ENCODE data around the gene LIN9. TPM values are rescaled to one million over a fixed set of nuclear protein-coding genes. Genes with fewer than 3 reads are reported as not detected.
"Not testable (repeated sequence)": the region's sequence is repeated elsewhere in the genome, so short reads cannot be mapped to it uniquely, and the experiment has no call there.

The LIN9 gene
- total RNA-seq, 1 donor from 2014 or later: 1.8 TPM

DNA sequence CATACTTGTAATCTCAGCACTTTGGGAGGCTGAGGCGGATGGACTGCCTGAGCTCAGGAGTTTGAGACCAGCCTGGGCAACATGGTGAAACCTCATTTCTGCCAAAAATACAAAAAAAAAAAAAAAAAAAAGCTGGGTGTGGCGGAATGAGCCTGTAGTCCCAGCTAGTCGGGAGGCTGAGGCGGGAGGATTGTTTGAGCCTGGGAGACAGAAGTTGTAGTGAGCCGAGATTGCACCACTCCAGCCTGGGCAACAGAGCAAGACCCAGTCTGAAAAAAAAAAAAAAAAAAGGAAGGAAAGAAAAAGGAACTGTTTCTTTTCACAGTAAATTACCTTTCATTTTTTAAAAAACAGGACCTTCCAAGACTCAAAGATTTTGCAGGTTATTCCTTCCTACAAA lies 29.5 kb downstream of the LIN9 start:
- intact Hi-C loops (cut with DNase I): no loop called here
- ATAC-seq (no peak), DNase-seq (ENCODE audit: low spot score) (no peak)

DNA sequence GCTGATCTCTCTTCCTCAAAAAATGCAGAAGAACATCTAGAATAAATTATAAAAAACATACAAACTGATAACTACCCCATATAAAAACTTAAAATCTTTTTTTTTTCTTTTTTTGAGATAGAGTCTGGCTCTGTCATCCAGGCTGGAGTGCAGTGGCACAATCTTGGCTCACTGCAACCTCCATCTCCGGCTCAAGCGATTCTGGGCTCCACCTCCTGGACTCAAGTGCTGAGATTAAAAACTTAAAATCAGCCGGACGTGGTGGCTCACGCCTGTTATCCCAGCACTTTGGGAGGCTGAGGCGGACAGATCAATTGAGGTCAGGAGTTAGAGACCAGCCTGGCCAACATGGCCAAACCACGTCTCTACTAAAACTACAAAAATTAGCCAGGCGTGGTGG lies 31.1 kb downstream of the LIN9 start:
- intact Hi-C loops (cut with DNase I): no loop called here
- DNase-seq (ENCODE audit: low spot score): no peak
- ATAC-seq: no peak

DNA sequence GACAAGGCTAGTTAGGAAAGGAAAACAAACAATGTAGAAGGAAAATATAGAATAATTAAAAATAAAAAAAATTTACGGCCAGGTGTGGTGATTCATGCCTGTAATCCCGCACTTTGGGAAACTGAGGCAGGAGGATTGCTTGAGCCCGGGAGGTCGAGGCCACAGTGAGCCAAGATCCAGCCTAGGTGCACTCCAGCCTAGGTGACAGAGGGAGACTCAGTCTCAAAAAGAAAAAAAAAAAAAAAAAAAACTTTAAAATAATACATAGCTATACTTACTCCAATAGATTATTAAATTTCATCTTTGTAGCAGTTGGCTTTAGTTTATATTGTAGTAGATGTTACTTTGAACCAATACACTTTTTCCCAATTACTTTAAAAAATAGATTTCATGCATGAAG lies 32.0 kb downstream of the LIN9 start:
- no peak for ATAC-seq
- intact Hi-C loops (cut with DNase I): no loop called here
- no peak for DNase-seq (ENCODE audit: low spot score)

DNA sequence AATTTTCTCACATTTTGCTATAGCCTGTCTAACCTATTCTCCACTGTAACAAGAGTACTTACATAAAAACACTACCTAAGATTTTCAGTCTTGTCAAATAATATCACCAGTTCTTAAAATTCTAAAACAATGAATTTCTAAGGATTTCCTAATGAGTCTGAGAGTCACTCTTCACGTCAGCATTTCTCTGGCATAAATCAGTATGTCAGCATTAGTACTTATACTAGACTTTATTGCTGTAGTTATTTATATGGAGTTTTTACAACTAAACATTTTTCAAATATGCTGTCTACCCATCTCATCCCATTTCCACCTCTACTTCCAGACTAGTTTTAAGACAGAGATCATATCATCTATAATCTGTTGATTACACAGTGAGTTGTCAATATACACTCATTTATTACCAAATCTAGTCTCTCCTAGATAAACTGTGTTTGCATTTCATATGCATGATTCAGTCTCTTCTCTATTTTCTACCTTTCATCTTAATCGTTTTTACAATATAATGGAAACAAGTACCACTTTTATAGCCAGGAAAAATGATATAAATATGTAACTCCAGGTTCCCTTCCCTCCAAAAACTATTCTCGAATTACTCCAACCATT lies 32.8 kb downstream of the LIN9 start:
- DNase-seq (ENCODE audit: low spot score) (no peak), ATAC-seq (no peak)
- intact Hi-C loops (cut with DNase I): no loop called here

DNA sequence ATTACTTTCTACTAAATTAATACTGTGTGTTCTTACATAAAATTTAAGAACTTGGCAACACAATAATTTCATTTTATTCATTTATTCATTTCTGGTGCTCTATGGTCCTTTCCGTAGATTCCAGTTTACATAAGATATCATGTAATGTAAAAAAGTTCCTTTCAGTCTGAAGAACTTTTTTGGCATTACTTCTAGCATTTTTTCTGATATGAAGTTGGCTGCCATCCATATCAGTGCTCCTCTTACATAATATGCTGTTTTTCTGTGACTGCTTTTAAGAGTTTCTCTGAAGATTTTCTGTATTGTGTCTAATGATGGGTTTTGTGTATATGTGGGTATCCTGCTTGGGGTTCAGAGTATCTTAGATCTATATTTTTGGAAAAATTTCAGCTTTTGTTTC lies 34.8 kb downstream of the LIN9 start:
- DNase-seq (ENCODE audit: low spot score): no peak
- no peak for ATAC-seq
- intact Hi-C loops (cut with DNase I): no loop called here

DNA sequence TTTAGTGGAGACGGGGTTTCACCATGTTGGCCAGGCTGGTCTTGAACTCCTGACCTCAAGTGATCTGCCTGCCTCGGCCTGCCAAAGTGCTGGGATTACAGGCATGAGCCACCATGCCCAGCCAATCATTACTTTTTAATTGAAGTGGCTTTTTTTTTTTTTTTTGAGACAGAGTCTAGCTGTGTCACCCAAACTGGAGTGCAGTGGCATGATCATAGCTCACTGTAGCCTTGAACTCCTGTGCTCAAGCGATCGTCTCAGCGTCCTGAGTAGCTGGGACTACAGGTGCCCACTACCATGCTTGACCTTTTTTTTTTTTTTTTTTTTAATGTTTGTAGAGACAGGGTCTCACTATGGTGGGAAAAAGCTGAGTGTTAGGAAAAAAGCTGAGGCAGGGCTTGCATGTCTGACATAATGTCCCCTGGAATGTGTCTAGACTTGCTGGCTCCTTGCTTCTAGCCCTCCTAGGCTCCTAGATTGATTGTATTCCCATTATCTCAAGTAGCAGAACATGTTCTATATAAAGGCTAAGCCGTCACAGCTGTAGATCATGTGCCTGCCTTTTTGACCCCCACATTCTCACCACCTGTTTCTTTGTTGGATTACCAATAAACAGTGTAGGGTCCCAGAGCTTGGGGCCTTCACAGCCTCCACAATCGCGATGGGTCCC lies 36.6 kb downstream of the LIN9 start:
- intact Hi-C loops (cut with DNase I); ATAC-seq; DNase-seq (ENCODE audit: low spot score): not testable (repeated sequence)

DNA sequence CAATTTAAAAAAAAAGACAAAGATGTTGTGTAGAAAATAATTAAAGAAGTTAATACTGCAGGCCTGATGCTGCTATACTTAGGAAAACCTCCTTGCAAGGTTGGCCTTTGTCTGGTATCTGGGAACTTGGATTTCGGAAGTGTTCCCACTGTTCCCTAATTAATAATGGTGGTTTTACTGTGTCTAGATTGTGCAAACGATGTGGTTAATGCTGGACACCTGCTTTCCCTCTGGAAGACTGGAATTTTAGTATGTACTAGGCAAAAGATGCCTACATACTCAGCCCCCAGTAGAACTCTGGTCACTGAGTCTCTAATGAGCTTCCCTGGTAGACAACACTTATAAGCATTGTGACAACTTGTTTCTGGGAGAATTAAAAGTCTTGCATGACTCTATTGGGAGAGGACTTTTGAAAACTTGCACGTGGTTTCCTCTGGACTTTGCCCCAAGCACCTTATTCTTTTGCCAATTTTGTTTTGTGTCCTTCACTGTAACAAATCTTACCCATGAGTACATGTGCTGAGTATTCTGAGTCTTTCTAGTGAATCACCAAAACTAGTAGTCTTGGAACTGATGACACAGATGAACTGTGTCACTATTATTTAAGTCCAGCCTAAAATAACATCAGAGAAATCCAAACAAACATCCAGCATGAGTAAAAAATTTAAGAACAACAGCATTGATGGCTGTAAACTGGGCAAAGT lies 40.4 kb downstream of the LIN9 start:
- ATAC-seq (no peak), DNase-seq (ENCODE audit: low spot score) (no peak)
- intact Hi-C loops (cut with DNase I): no loop called here

DNA sequence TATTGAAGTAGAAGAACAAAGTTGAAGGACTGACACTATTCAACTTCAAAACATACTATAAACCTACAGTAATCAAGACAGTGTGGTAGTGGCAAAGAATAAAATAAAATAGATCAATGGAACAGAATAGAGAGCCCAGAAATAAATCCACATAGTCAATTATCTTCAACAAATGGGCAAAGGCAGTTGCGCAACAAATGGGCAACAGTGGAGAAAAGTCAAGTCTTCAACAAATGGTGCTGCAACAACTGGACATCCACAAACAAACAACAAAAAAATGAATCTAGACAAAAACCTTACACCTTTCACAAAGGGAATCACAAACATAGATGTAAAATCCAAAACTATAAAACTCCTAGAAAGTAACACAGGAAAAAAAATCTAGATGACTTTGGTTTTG lies 47.1 kb downstream of the LIN9 start:
- intact Hi-C loops (cut with DNase I): no loop called here
- no peak for DNase-seq (ENCODE audit: low spot score)
- ATAC-seq: no peak

DNA sequence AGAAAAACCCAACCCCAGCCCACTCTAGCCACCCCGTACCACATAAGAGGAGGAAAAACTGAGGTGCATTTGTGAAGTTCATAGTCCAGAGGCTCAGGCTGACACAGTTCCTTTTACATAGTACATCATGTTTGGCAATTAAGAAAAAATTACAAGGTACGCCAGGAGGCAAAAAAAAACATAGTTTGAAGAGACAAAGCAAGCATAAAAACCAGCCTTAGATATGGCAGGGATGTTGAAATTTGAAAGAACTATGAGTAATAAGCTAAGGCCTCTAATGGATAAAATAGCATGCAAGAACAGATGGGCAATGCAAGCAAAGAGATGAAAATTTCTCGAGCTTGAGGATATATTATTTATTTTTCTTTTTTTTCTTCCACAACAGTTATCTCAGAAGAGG lies 53.6 kb downstream of the LIN9 start:
- no peak for ATAC-seq
- DNase-seq (ENCODE audit: low spot score): no peak
- intact Hi-C loops (cut with DNase I): no loop called here

DNA sequence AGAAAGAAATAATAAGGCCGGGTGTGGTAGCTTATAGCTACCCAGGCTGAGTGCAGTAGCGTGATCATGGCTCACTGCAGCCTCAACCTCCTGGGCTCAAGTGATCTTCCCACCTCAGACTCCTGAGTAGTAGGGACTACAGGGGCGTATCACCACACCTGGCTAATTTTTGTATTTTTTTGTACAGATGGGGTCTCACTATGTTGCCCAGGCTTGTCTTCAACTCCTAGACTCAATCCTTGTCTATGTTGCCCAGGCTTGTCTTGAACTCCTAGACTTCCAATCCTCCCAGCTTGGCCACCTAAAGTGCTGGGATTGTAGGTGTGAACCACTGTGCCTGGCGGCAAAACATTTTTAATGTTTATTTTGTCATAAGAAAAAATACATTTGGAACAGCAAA lies 55.0 kb downstream of the LIN9 start:
- intact Hi-C loops (cut with DNase I): no loop called here
- ATAC-seq (no peak), DNase-seq (ENCODE audit: low spot score) (no peak)

DNA sequence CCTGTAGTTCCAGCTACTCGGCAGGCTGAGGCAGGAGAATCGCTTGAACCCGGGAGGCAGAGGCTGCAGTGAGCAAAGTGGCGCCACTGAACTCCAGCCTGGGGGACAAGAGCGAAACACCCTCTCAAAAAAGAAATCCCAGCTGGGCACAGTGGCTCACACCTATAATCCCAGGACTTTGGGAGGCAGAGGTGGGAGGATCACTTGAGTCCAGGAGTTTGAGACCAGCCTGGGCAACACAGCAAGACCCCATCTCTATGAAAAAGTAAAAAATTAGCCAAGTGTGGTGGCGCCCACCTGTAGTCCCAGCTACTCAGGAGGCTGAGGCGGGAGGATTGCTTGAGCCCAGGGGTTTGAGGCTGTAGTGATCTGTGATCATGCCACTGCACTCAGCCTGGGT lies 56.1 kb downstream of the LIN9 start:
- intact Hi-C loops (cut with DNase I); ATAC-seq; DNase-seq (ENCODE audit: low spot score): not testable (repeated sequence)

DNA sequence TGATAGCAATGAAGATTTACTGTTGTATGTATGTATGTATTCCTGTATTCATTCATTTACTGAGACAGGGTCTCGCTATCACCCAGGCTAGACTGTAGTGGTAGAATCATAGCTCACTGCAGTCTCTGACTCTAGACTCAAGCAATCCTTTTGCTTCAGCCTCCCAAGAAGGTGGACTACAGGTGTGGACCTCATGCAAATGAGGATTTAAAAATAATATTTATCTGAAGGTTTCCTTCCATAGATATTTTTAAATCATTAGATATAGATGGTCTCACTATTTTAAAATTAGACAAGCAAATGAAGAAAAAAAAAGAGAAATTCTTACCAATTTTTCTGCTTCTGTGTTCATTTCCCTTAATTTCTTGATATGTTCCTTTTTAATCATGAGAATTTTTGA lies 58.5 kb downstream of the LIN9 start:
- ATAC-seq (no peak), DNase-seq (ENCODE audit: low spot score) (no peak)
- intact Hi-C loops (cut with DNase I): no loop called here

DNA sequence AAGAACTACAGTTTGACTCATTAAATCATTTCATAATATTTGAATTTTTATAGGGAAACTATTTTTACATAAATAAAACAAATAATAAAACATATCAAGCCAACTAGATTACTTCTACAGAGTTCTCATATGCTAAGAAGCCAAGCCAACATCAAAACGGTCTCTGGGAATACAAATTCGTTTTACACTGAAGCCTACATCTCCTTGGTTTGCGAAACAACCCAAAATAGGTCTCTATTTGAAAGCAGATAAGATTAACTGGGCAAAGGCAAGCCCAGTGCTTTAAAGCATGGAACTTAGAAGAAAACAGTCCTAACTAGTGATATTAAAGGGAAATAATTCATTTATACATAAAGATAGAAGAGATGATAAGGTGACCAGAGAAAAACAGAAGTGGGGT lies 60.2 kb downstream of the LIN9 start:
- intact Hi-C loops (cut with DNase I): no loop called here
- no peak for DNase-seq (ENCODE audit: low spot score)
- no peak for ATAC-seq

DNA sequence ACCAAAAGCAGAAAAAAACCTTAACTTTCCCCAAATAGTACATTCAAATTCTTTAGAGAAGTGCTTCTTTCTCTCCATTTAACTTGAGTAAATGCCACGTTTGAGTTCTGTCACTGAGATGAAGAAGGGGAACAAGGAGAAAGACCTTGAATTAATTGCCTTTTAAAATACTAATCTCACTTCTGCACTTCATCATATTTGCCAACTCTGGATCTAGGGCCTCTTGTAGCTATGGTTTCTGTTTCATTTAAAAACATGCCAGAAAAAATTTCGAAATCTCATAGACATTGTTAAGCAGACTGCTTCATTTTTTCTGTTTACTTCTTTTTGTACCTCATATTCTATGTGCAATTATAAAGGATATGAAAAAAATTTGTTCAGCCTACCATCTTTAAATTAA lies 60.9 kb downstream of the LIN9 start:
- ATAC-seq (no peak), DNase-seq (ENCODE audit: low spot score) (no peak)
- intact Hi-C loops (cut with DNase I): no loop called here

DNA sequence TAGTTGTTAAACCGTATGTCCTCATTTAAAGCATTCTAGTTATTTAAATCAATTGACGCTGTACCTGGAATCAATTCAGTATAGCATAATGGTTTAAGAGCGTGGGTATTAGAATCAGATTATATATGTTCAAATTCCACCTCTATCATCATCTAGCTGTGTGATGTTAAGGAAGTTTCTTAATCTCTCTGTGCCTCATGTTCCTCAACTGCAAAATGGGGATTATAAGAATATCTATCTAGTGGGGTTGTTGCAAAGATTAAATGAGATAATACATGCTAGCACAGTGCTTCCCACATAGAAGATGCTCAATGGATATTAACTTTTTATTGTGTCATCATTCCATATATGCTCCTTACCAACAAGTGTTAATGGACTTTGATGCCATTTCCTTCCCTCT lies 69.5 kb downstream of the LIN9 start:
- no peak for DNase-seq (ENCODE audit: low spot score)
- ATAC-seq: no peak
- intact Hi-C loops (cut with DNase I): no loop called here

DNA sequence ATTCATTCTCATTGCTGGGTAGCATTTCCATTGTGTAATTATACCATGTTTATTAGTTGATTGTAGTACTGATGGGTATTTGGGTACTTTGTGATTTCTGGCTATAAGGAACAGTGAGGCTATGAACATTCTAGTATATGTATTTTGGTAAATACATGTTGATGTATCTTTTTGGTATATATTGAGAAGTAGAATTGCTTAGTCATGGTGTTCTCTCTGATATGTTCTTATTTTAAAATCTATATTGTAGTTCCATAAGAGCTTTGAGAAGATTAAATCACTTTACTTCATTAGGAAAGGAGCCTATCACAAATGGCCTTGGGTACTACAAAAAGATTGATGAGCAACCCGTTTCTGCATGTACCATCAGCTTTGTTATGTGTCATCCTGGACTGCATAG lies 72.1 kb downstream of the LIN9 start:
- intact Hi-C loops (cut with DNase I): no loop called here
- no peak for DNase-seq (ENCODE audit: low spot score)

DNA sequence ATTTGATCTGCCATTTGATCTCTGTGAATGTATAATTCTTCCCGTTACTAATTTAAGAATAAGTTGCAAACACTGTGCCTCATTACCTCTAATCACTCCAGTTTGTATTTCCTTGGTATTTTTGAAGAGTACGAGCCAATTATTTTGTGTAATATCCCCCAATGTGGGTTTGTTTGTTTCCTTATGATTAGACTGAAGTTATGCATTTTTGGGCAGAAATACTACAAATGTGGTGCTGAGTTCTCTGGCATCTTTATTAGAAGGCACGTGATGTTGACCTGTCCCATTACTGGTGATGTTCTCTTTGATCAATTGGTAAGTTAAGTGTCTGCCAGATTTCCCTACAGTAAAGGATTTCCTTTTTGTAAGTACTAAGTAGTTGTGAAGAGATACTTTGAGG lies 75.2 kb downstream of the LIN9 start:
- no peak for DNase-seq (ENCODE audit: low spot score)
- intact Hi-C loops (cut with DNase I): no loop called here
- no peak for ATAC-seq

More for the DNA sequence above, 72.1 kb downstream of the LIN9 start:
- no peak for ATAC-seq

DNA sequence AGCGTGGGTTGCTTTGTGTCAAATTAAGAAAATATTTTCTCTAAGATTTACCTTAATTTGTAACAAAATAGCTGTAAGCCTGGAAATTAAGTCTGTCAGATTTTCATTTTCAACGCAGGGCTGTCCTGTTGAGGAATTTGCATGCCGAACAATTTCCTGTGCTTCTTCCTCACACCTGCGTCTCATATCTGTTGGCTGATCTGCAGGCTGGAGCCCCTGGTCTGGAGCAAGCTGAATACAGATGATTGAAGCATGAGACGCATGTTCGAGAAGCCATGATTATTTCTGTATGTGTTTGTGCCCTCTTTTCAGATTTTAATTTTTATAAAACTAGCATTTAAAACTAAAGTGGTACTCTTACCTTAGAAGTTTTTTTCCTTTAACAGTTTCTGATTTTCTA lies 75.7 kb downstream of the LIN9 start:
- DNase-seq (ENCODE audit: low spot score) (no peak), ATAC-seq (no peak)
- intact Hi-C loops (cut with DNase I): no loop called here

DNA sequence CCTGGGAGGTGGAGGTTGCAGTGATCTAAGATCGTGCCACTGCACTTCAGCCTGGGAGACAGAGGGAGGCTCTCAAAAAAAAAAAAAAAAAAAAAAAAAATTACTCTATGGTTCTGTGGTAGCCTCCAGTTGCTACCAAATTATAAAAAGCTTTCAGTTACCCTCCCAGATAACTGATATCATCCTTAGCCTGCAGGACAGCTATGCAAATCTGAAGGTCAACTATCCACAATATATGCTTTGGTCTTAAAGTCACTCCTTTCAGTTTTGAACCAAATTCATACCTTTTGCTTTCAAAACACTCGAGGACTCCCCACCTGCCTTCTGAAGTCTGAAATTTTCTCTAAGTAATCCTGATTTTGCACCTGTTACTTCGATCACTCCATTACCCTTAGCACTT lies 82.4 kb downstream of the LIN9 start:
- intact Hi-C loops (cut with DNase I): no loop called here
- ATAC-seq: no peak
- no peak for DNase-seq (ENCODE audit: low spot score)

DNA sequence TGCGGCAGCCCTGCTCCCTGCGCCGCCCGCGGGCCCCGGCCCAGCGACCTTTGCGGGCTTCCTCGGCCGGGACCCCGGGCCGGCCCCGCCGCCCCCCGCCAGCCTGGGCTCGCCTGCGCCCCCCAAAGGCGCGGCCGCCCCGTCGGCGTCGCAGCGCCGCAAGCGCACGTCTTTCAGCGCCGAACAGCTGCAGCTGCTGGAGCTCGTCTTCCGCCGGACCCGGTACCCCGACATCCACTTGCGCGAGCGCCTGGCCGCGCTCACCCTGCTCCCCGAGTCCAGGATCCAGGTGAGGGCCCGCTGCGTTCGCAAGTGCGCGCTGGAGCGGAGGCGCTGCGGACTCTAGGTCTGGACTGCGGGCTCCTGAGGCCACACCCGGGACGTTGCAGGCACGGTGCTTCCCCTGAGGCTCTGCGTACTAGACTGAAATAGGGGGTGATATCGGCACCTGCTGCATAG lies 85.1 kb downstream of the LIN9 start:
- intact Hi-C loops (cut with DNase I): no loop called here
- ATAC-seq (no peak), DNase-seq (ENCODE audit: low spot score) (no peak)

All from sciatic nerve (tissue), 2 donors.